Lower leg skin (tissue), 3 donors: ENCODE data around the gene PPIH.

Experiments used
- CTCF ChIP-seq, 3 donors: fragments of 450-650 bp; IDR thresholded peaks; one replicate each; pipeline ENCODE4 v1.5.1; 2016; ENCODE audit warnings: antibody characterized with exemption in 3 of 3, mild to moderate bottlenecking in 3 of 3, moderate library complexity in 2 of 3
- POLR2A ChIP-seq, 2 donors: fragments of 450-650 bp; IDR thresholded peaks; one replicate each; pipeline ENCODE4 v1.6.1; 2016 to 2017; ENCODE audit warnings: antibody characterized with exemption in 2 of 2, mild to moderate bottlenecking in 1 of 2, moderate library complexity in 1 of 2

- peak in 1 of 2 donors; percentile 12 for TF ChIP-seq POLR2A (IDR thresholded peaks at IDR 0.05)
- no peak for TF ChIP-seq CTCF (IDR thresholded peaks at IDR 0.05)
Measured at GRCh38 chr1:42681741-42682483, 23.7 kb downstream of the PPIH start, which contains the start of gene YBX1.
